ENCODE results near the gene SLC4A4.

Gene SLC4A4

GRCh38 chr4:71607109-71607508 is 268.3 kb downstream of the SLC4A4 start:
- no peak for DNase-seq (ENCODE audit: low spot score)

GRCh38 chr4:71607780-71608677 is 269.2 kb downstream of the SLC4A4 start:
- DNase-seq (ENCODE audit: low spot score) = no peak

DNA sequence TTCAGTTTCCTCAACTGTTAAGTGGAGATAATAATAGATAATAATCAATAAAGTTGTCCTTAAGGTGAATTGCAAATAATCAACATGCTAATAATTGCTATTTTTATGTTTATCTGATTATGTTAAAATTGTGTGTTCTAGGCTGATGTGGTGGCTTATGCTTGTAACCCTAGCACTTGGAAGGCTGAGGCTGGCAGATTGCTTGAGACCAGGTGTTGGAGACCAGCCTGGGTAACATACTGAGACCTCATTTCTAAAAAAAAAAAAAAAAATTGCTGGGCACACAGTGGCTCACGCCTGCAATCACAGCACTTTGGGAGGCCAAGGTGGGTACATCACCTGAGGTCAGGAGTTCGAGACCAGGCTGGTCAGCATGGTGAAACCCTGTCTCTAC is 269.9 kb downstream of the SLC4A4 start:
- DNase-seq (ENCODE audit: low spot score) = no peak

- DNase-seq (ENCODE audit: low spot score) = no peak
These were observed 270.3 kb downstream of the SLC4A4 start for GRCh38 chr4:71609167-71609566.

DNA sequence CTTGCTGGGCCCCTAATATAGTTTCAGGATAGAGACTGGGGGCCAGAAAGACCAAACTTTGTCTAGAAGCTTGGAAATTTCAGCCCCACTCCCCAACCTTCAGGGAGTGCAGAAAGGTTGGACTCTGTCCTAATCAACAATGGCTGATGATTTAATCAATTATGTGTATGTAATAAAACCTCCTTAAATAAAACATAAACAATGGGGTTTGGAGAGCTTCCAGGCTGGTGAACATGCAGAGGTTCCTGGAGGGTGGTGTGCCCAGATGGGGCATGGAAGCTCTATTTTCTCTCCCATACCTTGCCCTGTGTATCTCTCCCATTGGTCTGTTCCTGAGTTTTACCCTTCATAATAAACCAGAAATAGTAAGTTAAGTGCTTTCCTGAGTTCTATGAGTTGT is 270.8 kb downstream of the SLC4A4 start:
- DNase-seq (ENCODE audit: low spot score) = no peak

DNA sequence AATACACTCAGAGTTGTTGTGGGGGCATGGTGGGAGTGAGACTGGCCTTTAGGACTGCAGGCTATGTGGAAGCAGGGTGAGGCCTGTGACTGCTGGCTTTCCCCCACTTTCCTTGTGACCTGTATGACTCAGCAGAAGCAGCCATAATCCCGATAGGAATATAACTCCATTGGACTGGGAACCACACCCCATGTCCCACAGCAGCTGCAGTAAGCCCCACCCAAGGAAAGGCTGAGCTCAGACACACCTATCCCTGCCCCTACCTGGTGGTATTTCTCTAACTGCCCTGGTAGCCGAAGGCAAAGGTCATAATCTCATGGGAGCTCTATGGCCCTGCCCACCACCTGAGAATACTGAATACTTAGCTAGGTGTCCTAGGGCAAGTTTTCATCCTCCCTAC is 275.8 kb downstream of the SLC4A4 start:
- DNase-seq (ENCODE audit: low spot score) = no peak

GRCh38 chr4:71616168-71616811 is 277.5 kb downstream of the SLC4A4 start:
- no peak for DNase-seq (ENCODE audit: low spot score)

All from hematopoietic multipotent progenitor cell treated with erythropoietin and hydrocortisone succinate and interleukin-3 and kit ligand, for 15 days (in vitro differentiated cells).